HEK293 (cell line): Measurements from ENCODE around the gene HOXD3.

Source experiments
- BCL11A ChIP-seq: fragments of 450-650 bp; formaldehyde crosslinking; IDR thresholded peaks from 2 replicates; pipeline ENCODE4 v1.5.1; 2016; ENCODE audit warnings: low read depth, missing biosample characterization, missing genetic modification characterization
- BCL11B ChIP-seq: fragments of 450-650 bp; formaldehyde crosslinking; IDR thresholded peaks from 2 replicates; pipeline ENCODE4 v1.5.1; 2016; ENCODE audit warnings: low read depth, missing biosample characterization, missing genetic modification characterization
- SALL2 ChIP-seq: fragments of 450-650 bp; formaldehyde crosslinking; IDR thresholded peaks from 2 replicates; pipeline ENCODE4 v1.5.0; 2017; ENCODE audit warnings: missing biosample characterization, mild to moderate bottlenecking, missing genetic modification characterization, borderline replicate concordance
- SETDB1 ChIP-seq: IDR thresholded peaks from one replicate; pipeline ENCODE4 v1.6.1; 2017; ENCODE audit warnings: mild to moderate bottlenecking, low read length, moderate library complexity, mixed read lengths; ENCODE audit not compliant: insufficient read length
- WT1 ChIP-seq: fragments of 450-650 bp; formaldehyde crosslinking; IDR thresholded peaks from 2 replicates; pipeline ENCODE4 v1.5.1; 2016; ENCODE audit warnings: missing biosample characterization, missing genetic modification characterization
- ZBTB48 ChIP-seq: fragments of 450-650 bp; formaldehyde crosslinking; IDR thresholded peaks from 2 replicates; pipeline ENCODE4 v1.5.1; 2016; ENCODE audit warnings: missing biosample characterization, missing genetic modification characterization
- ZBTB8A ChIP-seq: fragments of 450-650 bp; formaldehyde crosslinking; IDR thresholded peaks from 2 replicates; pipeline ENCODE4 v1.5.1; 2016; ENCODE audit warnings: missing biosample characterization, missing genetic modification characterization
- ZFHX2 ChIP-seq: fragments of 450-650 bp; formaldehyde crosslinking; conservative IDR thresholded peaks from 2 replicates; pipeline ENCODE4 v1.5.1; 2016; ENCODE audit warnings: missing biosample characterization, missing genetic modification characterization
- ZFP41 ChIP-seq: fragments of 450-650 bp; formaldehyde crosslinking; IDR thresholded peaks from 2 replicates; pipeline ENCODE4 v1.5.1; 2016; ENCODE audit warnings: missing biosample characterization, missing genetic modification characterization, borderline replicate concordance
- ZFP69B ChIP-seq: fragments of 450-650 bp; formaldehyde crosslinking; IDR thresholded peaks from 2 replicates; pipeline ENCODE4 v1.5.1; 2016; ENCODE audit warnings: missing biosample characterization, missing genetic modification characterization
- ZNF114 ChIP-seq: fragments of 450-650 bp; formaldehyde crosslinking; IDR thresholded peaks from 2 replicates; pipeline ENCODE4 v1.5.0; 2017; ENCODE audit warnings: missing biosample characterization, missing genetic modification characterization
- ZNF16 ChIP-seq: fragments of 450-650 bp; formaldehyde crosslinking; IDR thresholded peaks from 2 replicates; pipeline ENCODE4 v1.5.1; 2016; ENCODE audit warnings: low read depth, missing biosample characterization, missing genetic modification characterization
- ZNF169 ChIP-seq: fragments of 450-650 bp; formaldehyde crosslinking; IDR thresholded peaks from 2 replicates; pipeline ENCODE4 v1.5.1; 2016; ENCODE audit warnings: missing biosample characterization, missing genetic modification characterization
- ZNF174 ChIP-seq: fragments of 450-650 bp; formaldehyde crosslinking; IDR thresholded peaks from 2 replicates; pipeline ENCODE4 v1.5.0; 2017; ENCODE audit warnings: missing biosample characterization, mild to moderate bottlenecking, missing genetic modification characterization
- ZNF221 ChIP-seq: fragments of 450-650 bp; formaldehyde crosslinking; IDR thresholded peaks from 2 replicates; pipeline ENCODE4 v1.5.1; 2017; ENCODE audit warnings: missing biosample characterization, missing genetic modification characterization, borderline replicate concordance
- ZNF292 ChIP-seq: fragments of 450-650 bp; formaldehyde crosslinking; IDR thresholded peaks from 2 replicates; pipeline ENCODE4 v1.5.1; 2016; ENCODE audit warnings: low read depth, missing biosample characterization, missing genetic modification characterization, borderline replicate concordance
- ZNF404 ChIP-seq: fragments of 450-650 bp; formaldehyde crosslinking; IDR thresholded peaks from 2 replicates; pipeline ENCODE4 v1.5.1; 2017; ENCODE audit warnings: missing biosample characterization, missing genetic modification characterization
- ZNF416 ChIP-seq: fragments of 450-650 bp; formaldehyde crosslinking; IDR thresholded peaks from 2 replicates; pipeline ENCODE4 v1.5.1; 2016; ENCODE audit warnings: missing biosample characterization, missing genetic modification characterization
- ZNF426 ChIP-seq: fragments of 450-650 bp; formaldehyde crosslinking; IDR thresholded peaks from 2 replicates; pipeline ENCODE4 v1.5.1; 2017; ENCODE audit warnings: missing biosample characterization, missing genetic modification characterization, mild to moderate bottlenecking, inconsistent platforms, moderate library complexity
- ZNF626 ChIP-seq: fragments of 450-650 bp; sonication (Bioruptor Pico); formaldehyde crosslinking; IDR thresholded peaks from 2 replicates; pipeline ENCODE4 v1.5.1; 2018; ENCODE audit warnings: missing biosample characterization, missing genetic modification characterization, inconsistent platforms
- ZNF670 ChIP-seq: fragments of 450-650 bp; formaldehyde crosslinking; IDR thresholded peaks from 2 replicates; pipeline ENCODE4 v1.5.1; 2016; ENCODE audit warnings: missing biosample characterization, missing genetic modification characterization, low read depth
- ZNF768 ChIP-seq: fragments of 450-650 bp; formaldehyde crosslinking; IDR thresholded peaks from 2 replicates; pipeline ENCODE4 v1.5.1; 2018; ENCODE audit warnings: missing biosample characterization, mild to moderate bottlenecking, missing genetic modification characterization
- ZNF830 ChIP-seq: fragments of 450-650 bp; IDR thresholded peaks from 2 replicates; pipeline ENCODE4 v1.5.0; 2018; ENCODE audit warnings: missing biosample characterization, missing genetic modification characterization, low read depth, mild to moderate bottlenecking, moderate library complexity
- ZNF843 ChIP-seq: fragments of 450-650 bp; formaldehyde crosslinking; IDR thresholded peaks from 2 replicates; pipeline ENCODE4 v1.5.1; 2016; ENCODE audit warnings: missing biosample characterization, missing genetic modification characterization
- ZSCAN16 ChIP-seq: fragments of 450-650 bp; formaldehyde crosslinking; IDR thresholded peaks from 2 replicates; pipeline ENCODE4 v1.5.1; 2016; ENCODE audit warnings: missing biosample characterization, missing genetic modification characterization
- TF ChIP-seq, protein P1 (sequence below): fragments of 450-650 bp; formaldehyde crosslinking; IDR thresholded peaks from 2 replicates; pipeline ENCODE4 v1.5.1; 2016; ENCODE audit warnings: missing biosample characterization, missing genetic modification characterization
- TF ChIP-seq, protein P2 (sequence below): fragments of 450-650 bp; formaldehyde crosslinking; IDR thresholded peaks from 2 replicates; pipeline ENCODE4 v1.5.0; 2017; ENCODE audit warnings: missing biosample characterization, missing genetic modification characterization, borderline replicate concordance
- TF ChIP-seq, protein P3 (sequence below): fragments of 450-650 bp; formaldehyde crosslinking; IDR thresholded peaks from 2 replicates; pipeline ENCODE4 v1.5.1; 2016; ENCODE audit warnings: missing biosample characterization, missing genetic modification characterization, low read depth

Gene HOXD3

DNA sequence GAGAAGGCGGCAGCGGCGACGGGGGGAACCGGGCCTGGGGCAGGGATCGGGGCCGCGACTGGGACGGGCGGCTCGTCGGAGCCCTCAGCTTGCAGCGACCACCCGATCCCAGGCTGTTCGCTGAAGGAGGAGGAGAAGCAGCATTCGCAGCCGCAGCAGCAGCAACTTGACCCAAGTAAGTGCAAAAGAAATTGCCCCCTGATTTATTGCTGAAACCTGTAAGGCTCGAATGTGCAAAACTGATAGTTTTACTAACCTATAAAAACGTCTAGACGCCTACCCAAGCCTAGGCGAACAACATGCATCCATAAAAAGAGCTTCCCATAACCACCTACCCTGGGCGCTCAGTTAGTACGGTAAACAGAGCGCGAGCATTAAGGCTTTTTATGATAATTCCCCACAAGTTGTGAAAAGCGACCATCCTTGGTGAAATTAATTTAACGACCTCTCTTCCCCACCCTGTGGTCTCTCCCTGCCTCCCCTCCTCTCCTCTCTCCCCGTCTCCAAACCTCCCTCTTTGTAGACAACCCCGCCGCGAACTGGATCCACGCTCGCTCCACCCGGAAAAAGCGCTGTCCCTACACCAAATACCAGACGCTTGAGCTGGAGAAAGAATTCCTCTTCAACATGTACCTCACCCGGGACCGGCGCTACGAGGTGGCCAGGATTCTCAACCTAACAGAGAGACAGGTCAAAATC, 33.5 kb upstream of the HOXD3 start (continued):
- TF ChIP-seq ZNF830 (no peak), ZFHX2 (tag by site-specific recombination) (0 out of 2 replicates have a peak, but pooled peaks have one; percentile 26), ZFP69B (no peak), ZNF626 (tag by site-specific recombination) (no peak), ZNF768 (no peak), ZNF843 (tag by site-specific recombination) (no peak), ZNF174 (tag by site-specific recombination) (no peak), ZFP41 (tag by site-specific recombination) (no peak), ZNF416 (tag by site-specific recombination) (no peak), BCL11B (tag by site-specific recombination) (no peak), ZNF114 (tag by site-specific recombination) (no peak), ZNF169 (no peak), SETDB1 (no peak), ZNF221 (tag by site-specific recombination) (no peak), ZBTB8A (tag by site-specific recombination) (no peak), ZNF670 (tag by site-specific recombination) (no peak), ZNF292 (no peak), ZBTB48 (tag by site-specific recombination) (no peak), BCL11A (tag by site-specific recombination) (no peak), WT1 (no peak), ZNF426 (tag by site-specific recombination) (no peak), ZNF16 (tag by site-specific recombination) (no peak), SALL2 (tag by site-specific recombination) (no peak), ZNF404 (no peak), ZSCAN16 (no peak)
- TF ChIP-seq, protein P1, sequence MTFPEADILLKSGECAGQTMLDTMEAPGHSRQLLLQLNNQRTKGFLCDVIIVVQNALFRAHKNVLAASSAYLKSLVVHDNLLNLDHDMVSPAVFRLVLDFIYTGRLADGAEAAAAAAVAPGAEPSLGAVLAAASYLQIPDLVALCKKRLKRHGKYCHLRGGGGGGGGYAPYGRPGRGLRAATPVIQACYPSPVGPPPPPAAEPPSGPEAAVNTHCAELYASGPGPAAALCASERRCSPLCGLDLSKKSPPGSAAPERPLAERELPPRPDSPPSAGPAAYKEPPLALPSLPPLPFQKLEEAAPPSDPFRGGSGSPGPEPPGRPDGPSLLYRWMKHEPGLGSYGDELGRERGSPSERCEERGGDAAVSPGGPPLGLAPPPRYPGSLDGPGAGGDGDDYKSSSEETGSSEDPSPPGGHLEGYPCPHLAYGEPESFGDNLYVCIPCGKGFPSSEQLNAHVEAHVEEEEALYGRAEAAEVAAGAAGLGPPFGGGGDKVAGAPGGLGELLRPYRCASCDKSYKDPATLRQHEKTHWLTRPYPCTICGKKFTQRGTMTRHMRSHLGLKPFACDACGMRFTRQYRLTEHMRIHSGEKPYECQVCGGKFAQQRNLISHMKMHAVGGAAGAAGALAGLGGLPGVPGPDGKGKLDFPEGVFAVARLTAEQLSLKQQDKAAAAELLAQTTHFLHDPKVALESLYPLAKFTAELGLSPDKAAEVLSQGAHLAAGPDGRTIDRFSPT (tag by site-specific recombination) = no peak
- TF ChIP-seq, protein P2, sequence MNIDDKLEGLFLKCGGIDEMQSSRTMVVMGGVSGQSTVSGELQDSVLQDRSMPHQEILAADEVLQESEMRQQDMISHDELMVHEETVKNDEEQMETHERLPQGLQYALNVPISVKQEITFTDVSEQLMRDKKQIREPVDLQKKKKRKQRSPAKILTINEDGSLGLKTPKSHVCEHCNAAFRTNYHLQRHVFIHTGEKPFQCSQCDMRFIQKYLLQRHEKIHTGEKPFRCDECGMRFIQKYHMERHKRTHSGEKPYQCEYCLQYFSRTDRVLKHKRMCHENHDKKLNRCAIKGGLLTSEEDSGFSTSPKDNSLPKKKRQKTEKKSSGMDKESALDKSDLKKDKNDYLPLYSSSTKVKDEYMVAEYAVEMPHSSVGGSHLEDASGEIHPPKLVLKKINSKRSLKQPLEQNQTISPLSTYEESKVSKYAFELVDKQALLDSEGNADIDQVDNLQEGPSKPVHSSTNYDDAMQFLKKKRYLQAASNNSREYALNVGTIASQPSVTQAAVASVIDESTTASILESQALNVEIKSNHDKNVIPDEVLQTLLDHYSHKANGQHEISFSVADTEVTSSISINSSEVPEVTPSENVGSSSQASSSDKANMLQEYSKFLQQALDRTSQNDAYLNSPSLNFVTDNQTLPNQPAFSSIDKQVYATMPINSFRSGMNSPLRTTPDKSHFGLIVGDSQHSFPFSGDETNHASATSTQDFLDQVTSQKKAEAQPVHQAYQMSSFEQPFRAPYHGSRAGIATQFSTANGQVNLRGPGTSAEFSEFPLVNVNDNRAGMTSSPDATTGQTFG (tag by site-specific recombination) = no peak
- TF ChIP-seq, protein P3, sequence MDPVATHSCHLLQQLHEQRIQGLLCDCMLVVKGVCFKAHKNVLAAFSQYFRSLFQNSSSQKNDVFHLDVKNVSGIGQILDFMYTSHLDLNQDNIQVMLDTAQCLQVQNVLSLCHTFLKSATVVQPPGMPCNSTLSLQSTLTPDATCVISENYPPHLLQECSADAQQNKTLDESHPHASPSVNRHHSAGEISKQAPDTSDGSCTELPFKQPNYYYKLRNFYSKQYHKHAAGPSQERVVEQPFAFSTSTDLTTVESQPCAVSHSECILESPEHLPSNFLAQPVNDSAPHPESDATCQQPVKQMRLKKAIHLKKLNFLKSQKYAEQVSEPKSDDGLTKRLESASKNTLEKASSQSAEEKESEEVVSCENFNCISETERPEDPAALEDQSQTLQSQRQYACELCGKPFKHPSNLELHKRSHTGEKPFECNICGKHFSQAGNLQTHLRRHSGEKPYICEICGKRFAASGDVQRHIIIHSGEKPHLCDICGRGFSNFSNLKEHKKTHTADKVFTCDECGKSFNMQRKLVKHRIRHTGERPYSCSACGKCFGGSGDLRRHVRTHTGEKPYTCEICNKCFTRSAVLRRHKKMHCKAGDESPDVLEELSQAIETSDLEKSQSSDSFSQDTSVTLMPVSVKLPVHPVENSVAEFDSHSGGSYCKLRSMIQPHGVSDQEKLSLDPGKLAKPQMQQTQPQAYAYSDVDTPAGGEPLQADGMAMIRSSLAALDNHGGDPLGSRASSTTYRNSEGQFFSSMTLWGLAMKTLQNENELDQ = no peak
- TF ChIP-seq, all 188 proteins: peak for 5
